Tibial artery (tissue), 4 donors: ENCODE data around the gene EPHB3.

Experiments
- DNase-seq, 2 donors: peaks; one replicate each; pipeline ENCODE4 v3.0.0-alpha.2; 2019
- H3K27ac ChIP-seq, 2 donors: fragments of 200-600 bp; sonication (generic) in 1 of 2; 1 replicate in 1 of 2; 2 replicates in 1 of 2; pipeline ENCODE4 v1.5.1; 2018 to 2019; ENCODE audit warnings: mild to moderate bottlenecking in 1 of 2
- H3K27me3 ChIP-seq, 2 donors: fragments of 200-600 bp; sonication (generic) in 1 of 2; one replicate each; pipeline versions ENCODE4 v1.5.1 to v1.6.0; 2016 to 2019
- H3K36me3 ChIP-seq, 3 donors: fragments of 200-600 bp; sonication (generic) in 2 of 3; one replicate each; pipeline ENCODE4 v1.5.1; 2016 to 2019; ENCODE audit warnings: mild to moderate bottlenecking in 2 of 3
- H3K4me1 ChIP-seq, 4 donors: fragments of 200-600 bp; sonication (generic) in 2 of 4; 1 replicate in 3 of 4; 2 replicates in 1 of 4; pipeline ENCODE4 v1.5.1; 2016 to 2019
- H3K4me3 ChIP-seq, 2 donors: fragments of 200-600 bp; sonication (generic) in 1 of 2; 1 replicate in 1 of 2; 2 replicates in 1 of 2; pipeline ENCODE4 v1.5.1; 2018 to 2019; ENCODE audit warnings: mild to moderate bottlenecking in 2 of 2
- H3K9me3 ChIP-seq, 3 donors: fragments of 200-600 bp; sonication (generic) in 1 of 3; one replicate each; pipeline ENCODE4 v1.5.1; 2016 to 2019
- intact Hi-C: fragments of 100-400 bp; cut with DNase I; formaldehyde crosslinking; loops from one replicate; pipeline ENCODE4 v1.15.0; 2023; ENCODE audit warnings: low total_unique reads
- TF ChIP-seq, protein P1 (sequence below), 2 experiments: fragments of 200-600 bp in 1 of 2; fragments of 450-650 bp in 1 of 2; IDR thresholded peaks; one replicate each; pipeline ENCODE4 v1.5.1; 2017 to 2019; ENCODE audit warnings: antibody characterized with exemption in 2 of 2, mild to moderate bottlenecking in 1 of 2, moderate library complexity in 1 of 2

EPHB3 gene

DNA sequence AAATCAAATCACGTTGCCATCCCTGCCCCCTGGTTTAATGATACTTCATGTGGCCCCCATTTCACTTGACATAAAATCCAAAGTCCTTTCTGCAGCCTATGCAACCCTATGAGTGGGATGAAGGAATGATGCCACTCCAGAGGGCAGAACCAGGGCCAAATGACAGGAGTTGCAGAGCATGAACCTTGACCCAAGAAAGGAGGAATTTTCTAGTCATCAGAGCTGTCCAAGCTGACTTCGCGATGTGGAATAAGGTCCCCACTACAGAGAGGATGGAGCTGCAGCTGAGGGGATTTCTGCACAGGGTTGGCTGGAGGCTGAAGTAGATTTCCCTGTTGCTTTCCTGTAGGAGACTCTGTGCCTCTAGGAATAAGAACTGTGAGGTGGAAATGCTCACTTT is 15.8 kb upstream of the EPHB3 start:
- TF ChIP-seq, protein P1, sequence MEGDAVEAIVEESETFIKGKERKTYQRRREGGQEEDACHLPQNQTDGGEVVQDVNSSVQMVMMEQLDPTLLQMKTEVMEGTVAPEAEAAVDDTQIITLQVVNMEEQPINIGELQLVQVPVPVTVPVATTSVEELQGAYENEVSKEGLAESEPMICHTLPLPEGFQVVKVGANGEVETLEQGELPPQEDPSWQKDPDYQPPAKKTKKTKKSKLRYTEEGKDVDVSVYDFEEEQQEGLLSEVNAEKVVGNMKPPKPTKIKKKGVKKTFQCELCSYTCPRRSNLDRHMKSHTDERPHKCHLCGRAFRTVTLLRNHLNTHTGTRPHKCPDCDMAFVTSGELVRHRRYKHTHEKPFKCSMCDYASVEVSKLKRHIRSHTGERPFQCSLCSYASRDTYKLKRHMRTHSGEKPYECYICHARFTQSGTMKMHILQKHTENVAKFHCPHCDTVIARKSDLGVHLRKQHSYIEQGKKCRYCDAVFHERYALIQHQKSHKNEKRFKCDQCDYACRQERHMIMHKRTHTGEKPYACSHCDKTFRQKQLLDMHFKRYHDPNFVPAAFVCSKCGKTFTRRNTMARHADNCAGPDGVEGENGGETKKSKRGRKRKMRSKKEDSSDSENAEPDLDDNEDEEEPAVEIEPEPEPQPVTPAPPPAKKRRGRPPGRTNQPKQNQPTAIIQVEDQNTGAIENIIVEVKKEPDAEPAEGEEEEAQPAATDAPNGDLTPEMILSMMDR (IDR thresholded peaks at IDR 0.05) = no peak
- Histone ChIP-seq H3K27me3 (peaks cover 0 to 44% of the 10 kb centered on the region in 2 donors), H3K27ac (no peak overlapping the region), H3K36me3 (no peaks in the 10 kb centered on the region), H3K4me3 (no peak overlapping the region), H3K4me1 (peaks cover 0 to 10% (median 3%) of the 10 kb centered on the region in 4 donors), H3K9me3 (no peaks in the 10 kb centered on the region)
- intact Hi-C loops = loop anchor here (10.0 kb wide), 1 partner anchor 171 kb away; the partner anchor contains the start of gene THPO
- DNase-seq = no peak

DNA sequence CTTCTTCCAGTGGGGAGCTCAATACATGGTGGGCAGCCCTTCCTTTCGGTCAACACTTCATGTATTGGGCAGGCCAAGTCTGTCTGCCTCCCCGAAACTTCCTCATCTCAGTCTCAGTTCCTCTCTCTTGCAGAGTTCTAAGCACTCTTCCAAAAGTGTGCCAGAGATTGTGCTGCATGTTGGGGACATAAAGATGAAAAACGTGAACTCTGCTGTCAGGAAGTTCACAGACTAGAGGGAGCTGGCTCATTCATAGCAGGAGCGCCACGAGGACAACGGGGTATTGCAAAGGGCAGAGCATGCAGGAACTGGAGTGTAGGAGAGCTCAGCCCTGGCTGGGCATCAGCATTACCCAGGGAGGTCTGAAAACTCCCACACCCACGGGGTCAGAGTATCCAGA is 15.3 kb upstream of the EPHB3 start:
- H3K36me3 ChIP-seq = no peaks in the 10 kb centered on the region
- no peaks in the 10 kb centered on the region for H3K9me3 ChIP-seq
- no peak overlapping the region for H3K4me3 ChIP-seq
- H3K4me1 ChIP-seq = peaks cover 0 to 10% (median 3%) of the 10 kb centered on the region in 4 donors
- H3K27me3 ChIP-seq = peaks cover 0 to 44% of the 10 kb centered on the region in 2 donors
- intact Hi-C loops = loop anchor here (10.0 kb wide), 1 partner anchor 171 kb away; the partner anchor contains the start of gene THPO
- peak; percentile 51 to 64 for DNase-seq
- H3K27ac ChIP-seq = no peak overlapping the region
- TF ChIP-seq, protein P1 (IDR thresholded peaks at IDR 0.05) = no peak

DNA sequence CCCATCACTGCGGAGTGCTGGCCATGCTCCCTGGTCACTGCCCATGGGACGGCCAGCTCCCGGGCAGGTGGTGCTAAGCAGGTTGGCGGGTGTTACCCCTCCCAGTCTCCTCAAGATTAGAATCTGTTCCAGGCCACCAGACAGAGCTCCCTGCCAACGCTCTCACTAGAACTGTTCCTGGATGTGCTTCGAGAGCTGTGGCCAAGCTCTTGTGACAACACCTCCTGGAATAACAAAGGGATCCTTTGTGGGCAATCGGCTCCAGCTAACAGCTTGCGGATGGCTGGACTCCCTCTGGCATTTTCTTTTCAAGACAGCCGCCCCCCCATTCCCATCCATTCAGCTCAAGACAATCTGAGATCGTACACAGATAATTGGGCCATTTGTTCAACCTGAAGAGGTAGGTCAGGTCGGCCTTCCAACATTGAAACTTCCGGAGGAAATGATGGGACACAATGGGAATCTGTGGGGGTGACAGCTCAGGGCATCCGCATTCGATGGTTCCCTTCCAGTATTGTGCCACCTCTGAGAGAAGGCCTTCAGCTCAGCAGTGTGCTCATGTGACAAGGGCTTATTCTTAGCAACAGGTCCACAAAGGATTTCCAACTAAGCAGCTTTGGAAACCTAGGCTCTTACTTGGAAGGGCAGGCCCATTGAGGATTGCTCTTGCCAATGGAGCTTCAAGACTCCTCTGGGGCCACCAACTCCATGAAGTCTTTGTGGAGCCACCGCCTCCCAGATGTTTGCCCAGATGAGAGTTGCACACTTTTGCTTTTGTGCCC is 11.6 kb upstream of the EPHB3 start:
- DNase-seq = peak in 1 of 2 donors; percentile 56
- Histone ChIP-seq H3K27me3 (peaks cover 0 to 39% of the 10 kb centered on the region in 2 donors), H3K36me3 (no peaks in the 10 kb centered on the region), H3K4me1 (peaks cover 0 to 5% (median 0%) of the 10 kb centered on the region in 4 donors), H3K4me3 (no peak overlapping the region), H3K9me3 (no peaks in the 10 kb centered on the region), H3K27ac (no peak overlapping the region)
- intact Hi-C loops = loop anchor here (10.0 kb wide), 1 partner anchor 175 kb away; the partner anchor contains the start of gene THPO
- TF ChIP-seq, protein P1 (IDR thresholded peaks at IDR 0.05) = no peak

DNA sequence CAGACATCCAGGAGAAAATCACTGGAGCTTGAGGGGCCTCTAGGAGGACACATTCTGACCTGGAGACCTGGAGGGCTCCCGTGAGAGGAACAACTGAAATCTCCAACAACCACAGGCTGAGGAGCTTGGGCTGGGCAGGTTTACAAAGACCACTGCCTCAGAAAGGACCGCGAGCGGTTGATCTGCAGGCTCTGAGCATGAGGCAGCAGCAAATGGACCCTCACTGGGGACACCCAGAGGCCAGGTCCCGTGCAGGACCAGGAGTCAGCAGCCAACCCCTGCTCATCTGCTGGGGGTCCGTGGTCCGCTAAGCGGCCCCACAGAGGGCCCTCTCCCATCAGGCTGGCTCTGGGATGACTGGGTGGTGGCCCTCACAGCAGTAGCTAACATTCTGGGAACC is 10.5 kb upstream of the EPHB3 start:
- Histone ChIP-seq H3K27ac (no peak overlapping the region), H3K9me3 (no peaks in the 10 kb centered on the region), H3K27me3 (peaks cover 0 to 39% of the 10 kb centered on the region in 2 donors), H3K4me1 (peaks cover 0 to 5% (median 0%) of the 10 kb centered on the region in 4 donors), H3K4me3 (no peak overlapping the region), H3K36me3 (no peaks in the 10 kb centered on the region)
- TF ChIP-seq, protein P1 (IDR thresholded peaks at IDR 0.05) = no peak
- no peak for DNase-seq
- intact Hi-C loops = no loop called here

DNA sequence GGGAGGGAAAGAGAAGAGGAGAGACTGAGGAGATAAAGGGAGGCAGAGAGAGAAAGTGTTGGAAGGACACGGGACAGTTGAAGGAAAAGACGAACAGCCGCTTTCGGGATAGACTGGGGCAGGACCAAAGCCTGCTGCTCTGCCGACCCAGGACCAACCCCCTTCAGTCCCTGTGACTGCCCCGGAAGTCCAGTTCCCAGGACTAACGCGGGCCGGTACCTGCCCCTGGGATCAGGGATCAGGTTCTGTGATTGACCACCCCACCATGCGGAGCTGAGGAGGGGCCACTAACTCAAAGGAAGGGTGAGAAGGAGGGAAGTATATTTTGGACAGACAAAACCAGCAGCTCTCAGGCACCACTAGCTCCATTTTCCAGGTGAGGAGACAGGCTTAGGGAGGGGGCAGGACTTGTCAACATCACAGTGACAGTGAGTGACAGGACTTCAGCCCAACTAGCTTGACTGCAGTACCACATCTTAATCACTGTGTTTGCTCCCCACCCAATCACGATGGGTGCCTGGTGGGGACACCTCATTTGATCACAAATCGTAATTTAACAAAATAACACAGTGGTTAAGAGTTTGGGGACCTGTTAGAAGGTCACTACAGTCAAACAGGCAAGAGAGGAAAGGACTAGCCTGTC is 9.8 kb upstream of the EPHB3 start:
- intact Hi-C loops = no loop called here
- no peak for DNase-seq
- TF ChIP-seq, protein P1 (IDR thresholded peaks at IDR 0.05) = no peak

More for the DNA sequence above, 9.8 kb upstream of the EPHB3 start:
- Histone ChIP-seq H3K36me3 (no peaks in the 10 kb centered on the region), H3K27ac (no peak overlapping the region), H3K4me1 (peaks cover 0 to 5% (median 0%) of the 10 kb centered on the region in 4 donors), H3K27me3 (peaks cover 0 to 35% of the 10 kb centered on the region in 2 donors), H3K9me3 (no peaks in the 10 kb centered on the region), H3K4me3 (no peak overlapping the region)
